CD4-positive, alpha-beta T cell treated with Interleukin-17A for 1 hour (primary cell): ENCODE results near the gene HOXB3.
"Not testable (repeated sequence)": the region's sequence is repeated elsewhere in the genome, so short reads cannot be mapped to it uniquely, and the experiment has no call there.

Experiments
- DNase-seq: peaks from one replicate; pipeline ENCODE4 v3.0.0-alpha.2; 2020

HOXB3 gene

DNA sequence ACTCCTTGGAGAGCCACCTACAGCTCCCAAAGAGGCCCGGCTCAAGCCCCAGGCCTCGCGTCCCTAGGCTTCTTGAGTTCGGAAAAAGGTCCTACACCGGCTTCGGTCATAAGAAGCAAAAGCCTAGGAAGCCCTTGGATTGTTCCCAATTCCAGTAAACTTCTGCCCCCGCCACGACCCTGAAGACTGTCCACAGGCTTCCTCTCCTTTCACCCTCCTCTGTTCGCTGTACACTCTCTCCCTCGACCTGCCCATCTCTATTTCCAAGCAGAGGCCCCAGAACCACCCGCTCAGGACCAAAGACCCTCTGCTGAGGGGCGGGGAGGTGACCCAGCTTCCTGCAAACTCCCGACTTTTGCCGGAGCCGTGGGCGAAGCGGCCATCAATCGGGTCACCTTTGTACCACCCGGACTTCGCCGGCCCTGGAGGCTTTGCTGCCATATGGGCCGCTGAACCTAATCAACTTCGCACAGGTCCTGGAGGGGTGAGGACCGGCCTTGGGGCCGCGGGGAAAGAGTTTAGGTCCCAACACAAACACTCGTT is 47.9 kb downstream of the HOXB3 start:
- peak; percentile 43 for DNase-seq

- peak; percentile 52 for DNase-seq
Measured at GRCh38 chr17:48541577-48542113, 48.4 kb downstream of the HOXB3 start.

GRCh38 chr17:48541036-48541576 is 48.9 kb downstream of the HOXB3 start:
- peak; percentile 7 for DNase-seq

DNA sequence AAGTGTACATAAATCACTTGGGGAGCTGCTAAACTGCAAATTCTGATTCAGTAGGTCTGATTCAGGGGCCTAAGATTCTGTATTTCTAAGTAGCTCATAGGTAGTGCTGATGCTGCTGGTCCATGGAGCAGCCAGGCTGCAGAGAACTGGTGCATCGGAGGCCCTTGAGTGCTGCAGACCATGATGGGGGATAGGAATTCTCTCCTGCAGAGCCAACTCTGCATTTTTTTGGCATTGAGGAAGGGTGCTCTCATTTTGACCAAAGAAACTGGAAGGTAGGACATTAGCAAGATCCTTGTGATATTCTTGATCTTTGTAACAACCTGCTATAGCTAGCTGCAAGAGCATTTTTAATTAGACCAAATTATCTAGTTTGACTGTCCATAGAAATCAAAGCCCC is 49.8 kb downstream of the HOXB3 start:
- DNase-seq = no peak

DNA sequence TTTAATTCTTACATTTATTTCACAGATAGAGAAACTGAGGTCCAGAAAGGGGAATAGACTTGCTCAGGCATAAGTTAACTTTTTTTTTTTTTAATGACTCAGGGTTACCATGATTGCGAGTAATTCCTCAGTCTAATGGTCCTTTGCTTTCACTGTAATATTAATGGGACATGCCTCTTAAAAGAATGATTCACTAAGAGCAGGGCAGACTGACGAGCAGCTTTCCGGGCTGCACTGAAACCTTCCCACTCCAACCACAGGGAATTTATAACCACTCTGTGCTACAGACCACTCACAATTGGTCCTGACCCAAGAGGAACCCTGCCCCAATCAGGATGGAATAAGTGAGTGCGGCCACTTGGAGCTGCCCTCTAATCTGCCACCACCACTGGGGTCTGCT is 50.9 kb downstream of the HOXB3 start:
- no peak for DNase-seq

- no peak for DNase-seq
Measured at GRCh38 chr17:48537316-48537715, 52.7 kb downstream of the HOXB3 start.

- not testable (repeated sequence) for DNase-seq
Measured at GRCh38 chr17:48535793-48536559, 54.1 kb downstream of the HOXB3 start.

GRCh38 chr17:48532261-48532660 is 57.8 kb downstream of the HOXB3 start:
- DNase-seq = no peak

DNA sequence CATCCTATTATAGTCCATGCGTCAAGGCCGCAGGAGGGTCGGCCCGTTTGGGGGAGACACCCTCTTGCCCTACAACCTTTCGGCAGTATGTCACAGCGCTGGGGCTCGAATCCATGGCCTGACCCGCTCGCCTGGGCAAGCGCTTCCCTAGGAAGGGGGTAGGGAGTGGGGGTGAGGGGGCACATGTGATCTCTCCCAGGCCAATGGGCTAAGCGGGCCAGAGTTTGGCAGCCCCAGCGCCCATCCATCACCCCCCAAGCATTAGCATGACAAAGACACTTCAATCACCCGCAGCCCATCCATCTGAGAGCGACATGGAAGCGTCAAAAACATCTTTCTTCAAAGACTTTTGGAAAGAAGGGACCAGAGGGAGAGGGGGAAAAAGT is 59.2 kb downstream of the HOXB3 start, which contains the start of gene HOXB1:
TSS of gene HOXB1 (minus strand) at position 125 of the 386 bp plus-strand sequence. CDS start at position 18, 107 bp downstream.
- no peak for DNase-seq

- no peak for DNase-seq
Measured at GRCh38 chr17:48530208-48530886, 59.7 kb downstream of the HOXB3 start.

GRCh38 chr17:48529683-48530009 is 60.4 kb downstream of the HOXB3 start:
- no peak for DNase-seq

GRCh38 chr17:48528936-48529682 is 60.9 kb downstream of the HOXB3 start:
- no peak for DNase-seq

DNA sequence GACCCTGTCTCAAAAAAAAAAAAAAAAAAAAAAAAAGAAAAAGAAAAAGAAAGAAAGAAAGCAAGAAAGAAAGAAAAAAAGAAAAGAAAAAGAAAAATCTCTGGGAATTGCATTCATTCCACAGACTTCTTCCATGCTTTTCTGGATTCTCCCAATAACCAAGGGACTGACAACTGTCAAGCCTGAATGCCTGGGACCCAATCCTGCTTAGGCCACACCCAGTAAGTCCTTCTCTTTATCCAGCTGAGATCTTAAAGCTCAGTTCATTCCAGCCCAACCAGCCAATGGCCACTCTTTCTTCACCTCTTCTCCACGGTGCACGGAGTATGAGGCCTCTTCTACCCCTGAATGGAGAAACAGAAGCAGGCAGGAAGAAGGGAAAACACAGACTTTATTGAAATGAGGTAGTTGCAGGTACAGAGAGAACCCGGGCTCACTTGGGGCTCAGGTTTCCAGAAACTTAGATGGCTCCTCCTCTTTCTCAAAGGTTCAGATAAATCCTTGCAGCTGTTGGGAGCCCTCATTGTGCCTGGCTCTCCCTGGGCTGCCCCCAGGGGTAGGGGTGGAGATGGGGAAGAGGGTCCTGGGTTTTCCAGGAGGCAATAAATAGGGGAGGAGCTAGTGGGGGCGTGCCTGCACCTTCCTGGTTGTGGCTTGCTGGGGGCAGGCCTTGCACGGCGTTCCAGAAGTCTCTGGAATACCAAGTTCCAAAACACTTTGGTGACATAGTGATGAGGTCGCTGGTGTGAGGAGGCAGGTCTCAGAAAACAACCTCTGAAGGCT is 61.7 kb downstream of the HOXB3 start:
- DNase-seq = no peak

- no peak for DNase-seq
Measured at GRCh38 chr17:48527547-48527932, 62.5 kb downstream of the HOXB3 start.

DNA sequence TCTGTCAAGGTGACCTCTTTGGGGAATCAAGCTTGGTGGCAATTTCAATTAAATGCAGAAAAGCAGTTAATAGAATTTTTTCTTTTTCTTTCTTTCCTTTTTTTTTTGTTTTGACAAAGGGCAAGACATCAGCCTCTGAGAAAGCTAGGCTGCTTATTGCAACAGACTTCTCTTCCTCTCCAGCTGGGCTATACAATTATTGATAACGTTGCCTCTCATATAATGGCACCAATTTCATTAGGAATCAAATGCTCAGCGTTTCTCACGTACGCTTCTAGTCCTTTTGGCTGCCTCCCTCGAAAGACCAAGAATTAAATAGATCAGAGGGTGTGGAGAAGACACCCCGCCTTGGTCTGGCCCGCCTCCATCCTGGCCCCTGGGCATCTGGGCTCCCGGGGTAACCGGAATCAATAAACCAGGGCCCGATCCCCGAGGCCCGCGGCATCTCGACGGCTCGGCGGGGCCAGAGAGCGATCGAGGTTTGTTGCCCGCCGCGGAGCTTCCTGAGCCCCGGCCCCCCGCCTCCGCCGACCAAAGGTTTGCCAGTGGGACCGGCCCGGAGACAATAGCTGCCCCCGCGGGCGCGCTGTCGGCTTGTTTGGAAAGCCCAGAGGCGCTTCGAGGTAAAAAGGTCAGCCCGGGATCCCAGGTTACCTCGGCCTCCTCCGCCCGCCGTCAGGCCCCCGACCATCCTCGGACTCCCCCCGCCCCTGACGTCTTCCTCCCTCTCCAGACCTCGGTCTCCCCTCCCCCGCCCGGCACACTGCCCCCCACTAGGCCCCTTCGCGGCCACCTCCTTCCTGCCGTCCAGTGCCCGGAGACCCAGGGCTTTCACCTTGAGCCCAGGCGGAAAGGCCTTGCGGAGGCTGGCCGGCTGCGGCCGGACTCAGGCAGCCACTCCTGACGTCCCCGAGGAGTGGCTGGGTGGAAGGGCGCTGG is 63.2 kb downstream of the HOXB3 start:
- no peak for DNase-seq

DNA sequence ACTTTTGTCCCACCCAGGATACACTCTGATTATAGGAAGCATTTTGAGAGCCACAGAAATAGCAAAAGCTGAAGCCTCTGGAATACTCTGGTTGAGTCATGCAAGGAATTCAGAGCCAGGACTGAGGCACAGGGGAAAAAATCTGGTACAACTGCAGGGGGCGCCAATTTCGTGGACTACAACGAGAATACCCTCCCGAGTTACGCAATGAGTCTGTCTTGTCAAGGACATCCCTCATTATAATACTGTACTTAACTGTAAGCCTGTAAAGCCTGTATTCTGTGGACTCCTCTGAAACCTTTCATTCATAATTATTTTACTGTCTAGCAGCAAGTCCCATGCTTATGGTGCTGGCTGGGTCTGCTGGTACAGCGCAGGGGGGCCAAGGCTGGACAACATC is 67.0 kb downstream of the HOXB3 start:
- no peak for DNase-seq

DNA sequence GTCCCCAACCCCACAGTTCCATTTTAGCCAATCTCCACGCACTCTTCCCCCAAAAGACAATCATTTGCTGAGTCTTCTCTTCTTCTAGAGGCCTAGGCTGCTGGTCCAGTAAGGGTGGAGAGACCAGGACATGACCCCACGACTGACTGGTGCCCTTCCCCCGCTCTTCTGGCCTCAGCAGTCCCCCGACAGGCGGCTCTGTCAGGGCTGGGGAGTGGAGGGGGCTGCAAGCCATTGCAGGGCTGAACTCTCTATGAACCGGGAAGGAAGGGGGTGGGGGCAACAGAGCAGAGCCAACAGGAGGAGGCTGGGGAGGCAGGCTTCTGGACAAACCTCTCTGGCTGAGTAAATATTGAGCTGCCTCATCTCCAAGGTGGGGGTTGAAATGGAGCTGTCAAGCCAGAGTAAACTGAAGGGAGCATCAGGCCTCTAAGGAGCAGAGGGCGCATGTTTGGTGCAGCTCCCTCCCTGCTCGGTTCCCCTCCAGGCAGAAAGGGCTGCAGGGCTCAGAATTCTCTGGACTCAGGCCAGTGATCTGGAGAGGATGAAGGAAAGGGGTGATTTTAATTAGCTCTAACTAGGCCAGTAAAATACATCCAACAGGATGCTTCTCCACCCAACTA is 67.9 kb downstream of the HOXB3 start:
- no peak for DNase-seq

- no peak for DNase-seq
Measured at GRCh38 chr17:48520631-48521079, 69.4 kb downstream of the HOXB3 start.

GRCh38 chr17:48519427-48519826 is 70.6 kb downstream of the HOXB3 start:
- no peak for DNase-seq

- DNase-seq = no peak
Measured at GRCh38 chr17:48517478-48517877, 72.6 kb downstream of the HOXB3 start.
